ENCODE measurements around the gene TNFRSF1A. TPM values are rescaled to one million over a fixed set of nuclear protein-coding genes. Genes with fewer than 3 reads are reported as not detected.
A peak's percentile ranks its signal among the peaks of the same experiment; 100 is the strongest.
"Not testable (repeated sequence)": the region's sequence is repeated elsewhere in the genome, so short reads cannot be mapped to it uniquely, and the experiment has no call there.

Gene TNFRSF1A
- total RNA-seq, 1 donor from 2014 or later: 155 TPM

GRCh38 chr12:6306151-6306550 lies 35.7 kb downstream of the TNFRSF1A start:
- DNase-seq (ENCODE audit: low spot score): no peak

DNA sequence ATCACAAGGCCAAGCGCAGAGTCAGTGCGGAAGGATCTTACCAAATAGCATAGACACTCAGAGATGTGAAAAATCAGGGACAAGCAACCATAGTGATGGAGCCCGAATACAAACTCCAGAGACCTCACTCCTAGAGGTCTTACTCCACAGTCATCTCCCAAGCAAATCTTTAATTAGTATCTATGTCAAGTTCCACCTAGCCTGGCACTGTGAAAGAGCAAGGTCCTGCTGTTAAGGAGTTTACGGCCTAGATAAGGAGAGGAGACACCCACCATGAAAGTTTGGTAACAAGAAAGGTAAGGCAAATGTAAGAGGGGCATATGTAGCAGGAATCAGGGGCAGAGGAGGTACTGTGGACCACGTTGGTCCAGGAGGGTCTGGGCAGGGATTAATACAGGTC lies 38.8 kb downstream of the TNFRSF1A start:
- no peak for DNase-seq (ENCODE audit: low spot score)

DNA sequence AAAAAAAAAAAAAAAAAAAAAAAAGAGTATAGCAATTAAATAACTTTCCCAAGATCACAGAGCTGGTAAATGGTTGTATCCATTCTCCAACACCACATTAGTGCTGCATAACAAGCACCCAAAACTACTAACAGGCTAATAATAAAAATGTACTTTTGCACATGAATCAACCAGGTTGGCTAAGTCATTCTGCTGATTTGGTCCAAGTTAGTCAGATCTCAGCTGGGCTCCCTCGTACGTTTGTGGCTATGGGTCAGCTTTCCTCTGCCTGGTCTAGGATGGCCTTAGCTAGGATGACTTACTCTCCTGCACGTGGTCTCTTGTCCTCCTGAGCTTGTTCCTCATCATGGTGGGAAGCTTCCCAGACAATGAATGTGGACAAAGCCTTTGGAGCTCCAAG lies 39.3 kb downstream of the TNFRSF1A start:
- no peak for DNase-seq (ENCODE audit: low spot score)

- DNase-seq (ENCODE audit: low spot score): no peak
Observed at GRCh38 chr12:6301721-6302120, 40.2 kb downstream of the TNFRSF1A start.

- DNase-seq (ENCODE audit: low spot score): no peak
Observed at GRCh38 chr12:6297170-6297569, 44.7 kb downstream of the TNFRSF1A start.

GRCh38 chr12:6295094-6295811 lies 46.6 kb downstream of the TNFRSF1A start:
- peak; percentile 76 for DNase-seq (ENCODE audit: low spot score)

GRCh38 chr12:6294156-6295093 lies 47.5 kb downstream of the TNFRSF1A start:
- no peak for DNase-seq (ENCODE audit: low spot score)

GRCh38 chr12:6292606-6293005 lies 49.3 kb downstream of the TNFRSF1A start:
- no peak for DNase-seq (ENCODE audit: low spot score)

DNA sequence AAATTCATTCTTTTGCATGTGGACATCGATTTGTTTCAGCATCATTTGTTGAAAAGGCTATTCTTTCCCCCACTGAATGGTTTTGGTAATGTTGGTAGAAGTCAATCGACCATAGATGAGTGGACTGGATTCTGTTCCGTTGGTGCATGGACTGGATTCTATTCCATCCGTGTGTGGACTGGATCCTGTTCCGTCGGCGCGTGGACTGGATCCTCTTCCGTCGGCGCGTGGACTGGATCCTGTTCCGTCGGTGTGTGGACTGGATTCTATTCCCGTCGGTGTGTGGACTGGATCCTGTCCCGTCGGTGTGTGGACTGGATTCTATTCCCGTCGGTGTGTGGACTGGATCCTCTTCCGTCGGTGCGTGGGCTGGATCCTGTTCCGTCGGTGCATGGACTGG lies 52.0 kb downstream of the TNFRSF1A start:
- DNase-seq (ENCODE audit: low spot score): not testable (repeated sequence)

DNA sequence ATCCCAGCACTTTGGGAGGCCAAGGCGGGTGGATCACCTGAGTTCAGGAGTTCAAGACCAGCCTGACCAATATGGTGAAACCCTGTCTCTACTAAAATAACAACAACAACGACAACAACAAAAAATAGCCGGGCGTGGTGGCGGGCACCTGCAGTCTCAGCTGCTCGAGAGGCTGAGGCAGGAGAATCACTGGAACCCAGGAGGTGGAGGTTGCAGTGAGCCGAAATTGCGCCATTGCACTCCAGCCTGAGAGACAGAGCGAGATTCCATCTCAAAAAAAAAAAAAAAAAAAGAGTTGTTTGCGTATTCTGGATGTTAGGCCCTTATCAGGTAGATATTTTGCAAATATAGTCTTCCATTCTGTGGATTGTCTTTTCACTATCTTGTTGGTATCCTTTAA lies 52.8 kb downstream of the TNFRSF1A start:
- DNase-seq (ENCODE audit: low spot score): not testable (repeated sequence)

DNA sequence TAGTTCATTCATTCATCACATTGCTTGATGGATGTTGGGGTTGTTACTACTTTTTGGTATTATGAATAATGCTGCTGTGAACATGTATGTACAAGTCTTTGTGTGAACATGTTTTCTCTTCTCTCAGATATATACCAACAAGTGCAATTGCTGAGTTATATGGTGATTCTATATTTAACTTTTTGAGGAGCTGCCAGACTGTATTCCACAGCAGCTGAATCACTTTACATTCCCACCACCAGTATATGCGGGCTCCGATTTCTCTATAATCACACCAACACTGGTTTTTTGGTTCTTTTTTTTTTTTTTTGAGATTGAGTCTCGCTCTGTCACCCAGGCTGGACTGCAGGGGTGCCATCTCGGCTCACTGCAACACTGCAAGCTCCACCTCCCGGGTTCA lies 53.6 kb downstream of the TNFRSF1A start:
- DNase-seq (ENCODE audit: low spot score): no peak

- DNase-seq (ENCODE audit: low spot score): no peak
Observed at GRCh38 chr12:6285532-6286306, 56.2 kb downstream of the TNFRSF1A start.

DNA sequence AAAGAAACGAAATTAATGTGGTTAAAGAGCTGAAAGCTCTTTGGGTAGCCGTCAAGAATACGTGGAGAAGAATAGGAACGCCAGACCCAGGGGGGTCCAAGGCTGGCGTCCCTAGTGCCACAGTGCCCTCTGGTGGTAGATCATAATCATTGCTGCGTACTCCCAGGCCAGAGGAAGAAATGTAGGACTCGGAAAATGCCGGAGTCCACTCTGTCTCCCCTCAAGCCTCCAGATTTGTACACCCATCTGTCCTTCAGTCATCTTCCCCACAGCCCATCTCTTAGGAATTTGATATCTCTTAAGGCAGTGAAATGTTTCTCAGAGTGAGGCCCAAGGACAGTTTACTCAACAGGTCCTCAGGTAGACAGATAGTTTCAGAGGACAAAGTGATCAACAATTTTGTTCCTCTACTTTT lies 56.8 kb downstream of the TNFRSF1A start:
- peak; percentile 48 for DNase-seq (ENCODE audit: low spot score)

GRCh38 chr12:6284273-6284672 lies 57.6 kb downstream of the TNFRSF1A start:
- no peak for DNase-seq (ENCODE audit: low spot score)

DNA sequence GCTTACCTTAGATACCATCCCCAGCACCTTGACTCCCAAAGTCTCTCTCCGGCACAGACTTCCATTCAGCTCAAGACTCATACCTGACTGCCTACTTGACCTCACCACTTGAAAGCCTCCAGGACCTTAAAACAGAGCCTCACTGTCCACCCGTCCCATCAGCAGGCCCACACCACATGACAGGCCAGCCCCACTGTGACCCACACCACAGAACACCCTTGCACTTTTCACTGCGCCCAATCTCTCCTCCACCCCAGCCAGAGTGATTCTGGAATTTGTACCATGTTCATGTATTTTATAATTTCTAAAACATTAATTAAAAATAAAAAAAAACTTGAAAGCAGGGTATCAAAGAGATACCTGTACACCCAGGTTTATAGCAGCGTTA lies 59.4 kb downstream of the TNFRSF1A start:
- no peak for DNase-seq (ENCODE audit: low spot score)

DNA sequence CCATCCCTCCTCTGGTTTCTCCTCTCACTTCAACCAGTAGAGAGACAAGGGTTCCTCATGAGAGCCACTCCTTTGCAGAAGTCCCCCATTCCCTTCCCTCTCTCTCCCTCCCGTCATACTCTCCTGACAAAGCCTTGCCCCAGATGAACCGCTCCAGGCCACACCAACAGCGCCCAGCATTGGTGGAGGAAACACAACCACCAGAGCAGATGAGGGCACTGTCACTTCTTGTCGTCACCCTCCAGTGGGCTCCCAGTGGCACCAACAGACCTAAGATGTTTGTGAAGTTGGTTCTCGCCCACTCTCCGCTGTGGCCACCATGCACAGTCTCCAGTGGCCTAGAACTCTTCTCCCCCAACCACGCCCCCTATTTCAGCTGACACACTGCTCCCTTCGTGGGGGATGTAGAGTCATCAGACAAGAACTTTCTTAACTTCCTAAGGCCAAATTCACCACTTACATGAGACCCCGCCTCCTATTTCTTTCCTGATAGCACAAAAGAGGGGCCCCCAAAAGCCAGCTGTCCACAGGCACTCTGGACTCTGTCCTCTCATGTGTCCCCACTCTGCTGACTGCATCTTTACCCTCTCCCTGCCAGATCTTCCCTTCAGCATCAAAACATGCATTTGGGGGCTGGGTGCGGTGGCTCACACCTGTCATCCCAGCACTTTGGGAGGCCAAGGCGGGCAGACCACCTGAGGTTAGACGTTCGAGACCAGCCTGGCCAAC lies 60.6 kb downstream of the TNFRSF1A start:
- DNase-seq (ENCODE audit: low spot score): no peak

- DNase-seq (ENCODE audit: low spot score): no peak
Observed at GRCh38 chr12:6280672-6281071, 61.2 kb downstream of the TNFRSF1A start.

DNA sequence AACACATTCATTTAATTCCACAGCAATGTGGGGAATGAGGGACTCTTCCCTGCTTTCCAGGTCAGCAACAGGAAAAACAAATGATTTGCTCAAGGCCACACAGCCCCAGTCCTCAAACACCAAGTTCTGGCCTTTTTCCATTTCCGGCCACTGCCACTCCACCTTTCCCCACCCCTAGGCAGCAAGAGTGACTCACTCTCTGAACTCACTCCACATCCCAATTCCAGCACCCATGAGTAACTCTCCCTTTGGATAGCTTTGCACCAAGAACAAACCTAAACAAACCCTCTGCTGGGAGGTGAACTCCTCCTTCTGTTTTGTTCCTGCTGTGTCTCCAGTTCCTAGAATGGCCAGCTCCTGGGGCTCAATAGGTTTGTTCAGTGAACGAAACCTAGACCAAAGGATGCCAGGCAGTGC lies 61.8 kb downstream of the TNFRSF1A start:
- DNase-seq (ENCODE audit: low spot score): peak; percentile 31

- no peak for DNase-seq (ENCODE audit: low spot score)
Observed at GRCh38 chr12:6279631-6280030, 62.2 kb downstream of the TNFRSF1A start.

GRCh38 chr12:6279256-6279628 lies 62.6 kb downstream of the TNFRSF1A start:
- DNase-seq (ENCODE audit: low spot score): no peak
